ENCODE results near the gene KLRG1.

- TF ChIP-seq CTCF (IDR thresholded peaks at IDR 0.05) (no peak), POLR2A (IDR thresholded peaks at IDR 0.05) (no peak)
These were observed 9.2 kb upstream of the KLRG1 start for GRCh38 chr12:8980137-8980536.

Measured in testis (tissue), 2 donors.